CD4-positive, alpha-beta T cell (primary cell): Measurements from ENCODE around the gene DCUN1D3. TPM values are rescaled to one million over a fixed set of nuclear protein-coding genes. Genes with fewer than 3 reads are reported as not detected.
A peak's percentile ranks its signal among the peaks of the same experiment; 100 is the strongest.

Experiments used
- ATAC-seq: fragments of 200-7000 bp; cut with Tn5 transposase; one replicate; pipeline ENCODE4 v1.10.0; 2022; ENCODE audit warnings: mild to moderate bottlenecking; ENCODE audit not compliant: poor library complexity
- CTCF ChIA-PET: fragments of 350-600 bp; sonication (Branson Sonifier 250); formaldehyde crosslinking; loops from one replicate; lab custom pipeline; 2021; ENCODE audit warnings: antibody characterized with exemption, inconsistent platforms; lab: Charles Lee
- POLR2A ChIA-PET: fragments of 350-600 bp; sonication (Branson Sonifier 250); formaldehyde crosslinking; loops from one replicate; lab custom pipeline; 2021; ENCODE audit warnings: antibody characterized with exemption, inconsistent platforms; lab: Charles Lee
- DNase-seq, 14 experiments: peaks; one replicate each; pipeline ENCODE4 v3.0.0-alpha.2; 2013 to 2020; ENCODE audit warnings: mixed read lengths in 2 of 14
- H3K27ac ChIP-seq, 2 donors: one replicate each; pipeline versions ENCODE4 v1.5.1 to v1.7.0; 2013; ENCODE audit warnings: low read length in 2 of 2, low read depth in 1 of 2, mild to moderate bottlenecking in 1 of 2
- H3K27me3 ChIP-seq, 2 experiments: 1 replicate in 1 of 2; 2 replicates in 1 of 2; pipeline versions ENCODE4 v1.6.1 to v1.7.0; 2013; ENCODE audit warnings: low read length in 2 of 2, control low read depth in 1 of 2, mild to moderate bottlenecking in 1 of 2, moderate library complexity in 1 of 2; ENCODE audit not compliant: insufficient read depth in 2 of 2, control insufficient read depth in 1 of 2
- H3K36me3 ChIP-seq: one replicate; pipeline ENCODE4 v1.6.1; 2013; ENCODE audit warnings: low read length, control low read depth; ENCODE audit not compliant: insufficient read depth
- H3K4me1 ChIP-seq: one replicate; pipeline ENCODE4 v1.6.1; 2013; ENCODE audit warnings: low read length, control low read depth; ENCODE audit not compliant: insufficient read depth
- H3K4me3 ChIP-seq: one replicate; pipeline ENCODE4 v1.5.1; 2013; ENCODE audit warnings: mild to moderate bottlenecking, low read length, moderate library complexity
- H3K9me3 ChIP-seq, 2 experiments: 1 replicate in 1 of 2; 2 replicates in 1 of 2; pipeline versions ENCODE4 v1.6.1 to v1.7.0; 2013; ENCODE audit warnings: low read length in 2 of 2, mild to moderate bottlenecking in 2 of 2, control low read depth in 1 of 2, moderate library complexity in 1 of 2; ENCODE audit not compliant: control insufficient read depth in 1 of 2, insufficient read depth in 1 of 2
- H3K27ac Mint-ChIP-seq: one replicate; pipeline ENCODE4 v1.8.0; 2020; ENCODE audit warnings: mixed read lengths
- H3K27me3 Mint-ChIP-seq: one replicate; pipeline ENCODE4 v1.8.0; 2021; ENCODE audit warnings: mixed read lengths
- H3K36me3 Mint-ChIP-seq: one replicate; pipeline ENCODE4 v1.8.0; 2021; ENCODE audit warnings: low read depth, mixed read lengths
- H3K4me1 Mint-ChIP-seq: one replicate; pipeline ENCODE4 v1.8.0; 2021; ENCODE audit warnings: low read depth, mixed read lengths
- H3K4me3 Mint-ChIP-seq: one replicate; pipeline ENCODE4 v1.8.0; 2020; ENCODE audit warnings: mild to moderate bottlenecking, mixed read lengths
- H3K9me3 Mint-ChIP-seq: one replicate; pipeline ENCODE4 v1.8.0; 2020; ENCODE audit warnings: mixed read lengths
- intact Hi-C, 2 experiments: fragments of 100-400 bp; cut with DNase I in 1 of 2; cut with micrococcal nuclease in 1 of 2; formaldehyde crosslinking; loops; one replicate each; pipeline versions ENCODE4 v1.15.1 to v1.9.0; 2023 to 2025; cut with DNase I, micrococcal nuclease
- total RNA-seq, 174 experiments: library from RNA in 2 of 174; stranded (reverse) in 2 of 174; gene quantifications; one replicate each; pipeline ENCODE4 v1.2.3 and lab custom pipeline; 2021 to 2026
- TF ChIP-seq, protein P1 (sequence below): fragments of 200-600 bp; IDR thresholded peaks from one replicate; pipeline ENCODE4 v1.8.0; 2022; ENCODE audit warnings: antibody characterized with exemption, mild to moderate bottlenecking

DCUN1D3 gene
- total RNA-seq, 2 experiments from 2014 or later: 1.9 TPM

- Histone ChIP-seq H3K4me1 (peaks cover 27% of the 10 kb centered on the region), H3K27me3 (no peaks in the 10 kb centered on the region), H3K4me3 (no peak overlapping the region), H3K36me3 (peaks cover 14% of the 10 kb centered on the region), H3K27ac (no peak overlapping the region), H3K9me3 (no peaks in the 10 kb centered on the region)
- POLR2A ChIA-PET: interaction anchor here (1.1 kb wide), 1 partner anchor 91 kb away, joined by 3 read pairs; no protein-coding TSS in a partner anchor
- no peaks in the 10 kb centered on the region for H3K27me3 Mint-ChIP-seq
- DNase-seq (no peak), ATAC-seq (no peak)
- H3K27ac Mint-ChIP-seq: no peak overlapping the region
- peak overlapping the region; percentile 17 for H3K4me3 Mint-ChIP-seq
- TF ChIP-seq, protein P1, sequence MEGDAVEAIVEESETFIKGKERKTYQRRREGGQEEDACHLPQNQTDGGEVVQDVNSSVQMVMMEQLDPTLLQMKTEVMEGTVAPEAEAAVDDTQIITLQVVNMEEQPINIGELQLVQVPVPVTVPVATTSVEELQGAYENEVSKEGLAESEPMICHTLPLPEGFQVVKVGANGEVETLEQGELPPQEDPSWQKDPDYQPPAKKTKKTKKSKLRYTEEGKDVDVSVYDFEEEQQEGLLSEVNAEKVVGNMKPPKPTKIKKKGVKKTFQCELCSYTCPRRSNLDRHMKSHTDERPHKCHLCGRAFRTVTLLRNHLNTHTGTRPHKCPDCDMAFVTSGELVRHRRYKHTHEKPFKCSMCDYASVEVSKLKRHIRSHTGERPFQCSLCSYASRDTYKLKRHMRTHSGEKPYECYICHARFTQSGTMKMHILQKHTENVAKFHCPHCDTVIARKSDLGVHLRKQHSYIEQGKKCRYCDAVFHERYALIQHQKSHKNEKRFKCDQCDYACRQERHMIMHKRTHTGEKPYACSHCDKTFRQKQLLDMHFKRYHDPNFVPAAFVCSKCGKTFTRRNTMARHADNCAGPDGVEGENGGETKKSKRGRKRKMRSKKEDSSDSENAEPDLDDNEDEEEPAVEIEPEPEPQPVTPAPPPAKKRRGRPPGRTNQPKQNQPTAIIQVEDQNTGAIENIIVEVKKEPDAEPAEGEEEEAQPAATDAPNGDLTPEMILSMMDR: no peak
- peaks cover 58% of the 10 kb centered on the region for H3K4me1 Mint-ChIP-seq
- H3K9me3 Mint-ChIP-seq: no peaks in the 10 kb centered on the region
- CTCF ChIA-PET: interaction anchor here (2.9 kb wide), 1 partner anchor 23 kb away, joined by 11 read pairs; no protein-coding TSS in a partner anchor
- peaks cover 38% of the 10 kb centered on the region for H3K36me3 Mint-ChIP-seq
- intact Hi-C loops: loop anchor here in 1 of 2 experiments (2.0 kb wide), 1 partner anchor 23 kb away; no protein-coding TSS in a partner anchor
These were observed 2.2 kb downstream of the DCUN1D3 start for GRCh38 chr16:20897922-20898321.

GRCh38 chr16:20897253-20897897 lies 2.8 kb downstream of the DCUN1D3 start:
- no peak overlapping the region for H3K4me3 ChIP-seq
- no peak overlapping the region for H3K27ac Mint-ChIP-seq
- H3K27me3 ChIP-seq: no peaks in the 10 kb centered on the region
- H3K9me3 ChIP-seq: no peaks in the 10 kb centered on the region
- CTCF ChIA-PET: interaction anchor here (2.9 kb wide), 1 partner anchor 23 kb away, joined by 11 read pairs; no protein-coding TSS in a partner anchor
- intact Hi-C loops: no loop called here
- peaks cover 24% of the 10 kb centered on the region for H3K4me1 ChIP-seq
- no peak for ATAC-seq
- peaks cover 17% of the 10 kb centered on the region for H3K36me3 ChIP-seq
- no peaks in the 10 kb centered on the region for H3K27me3 Mint-ChIP-seq
- H3K9me3 Mint-ChIP-seq: no peaks in the 10 kb centered on the region
- peaks cover 43% of the 10 kb centered on the region for H3K36me3 Mint-ChIP-seq
- H3K27ac ChIP-seq: no peak overlapping the region
- DNase-seq: no peak
- POLR2A ChIA-PET: no interaction called here
- H3K4me1 Mint-ChIP-seq: peaks cover 53% of the 10 kb centered on the region
- TF ChIP-seq, protein P1: no peak
- peak overlapping the region; percentile 17 for H3K4me3 Mint-ChIP-seq

DNA sequence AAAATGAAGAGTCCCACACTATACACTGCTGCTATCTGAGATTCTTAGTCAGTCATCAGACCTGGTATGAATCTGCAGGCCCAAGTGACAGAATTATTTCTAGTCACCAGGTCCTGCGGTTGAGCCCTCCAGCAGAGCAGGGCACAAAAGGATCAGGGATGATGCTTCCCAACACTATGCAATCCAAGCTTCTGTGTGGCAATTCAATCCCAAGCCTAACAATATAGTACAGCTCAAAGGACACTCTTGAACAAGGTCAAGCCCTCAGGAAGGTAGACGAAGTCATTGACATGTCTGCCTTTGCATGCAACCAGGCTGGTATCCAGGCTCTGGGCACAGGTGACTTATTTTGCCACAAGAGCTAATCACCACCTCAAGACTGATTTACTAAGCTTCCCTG lies 5.8 kb downstream of the DCUN1D3 start:
- H3K4me1 Mint-ChIP-seq: peaks cover 29% of the 10 kb centered on the region
- no peaks in the 10 kb centered on the region for H3K9me3 Mint-ChIP-seq
- H3K27me3 Mint-ChIP-seq: no peaks in the 10 kb centered on the region
- Histone ChIP-seq H3K27me3 (no peaks in the 10 kb centered on the region), H3K4me3 (no peak overlapping the region), H3K36me3 (peaks cover 28% of the 10 kb centered on the region), H3K9me3 (no peaks in the 10 kb centered on the region), H3K27ac (no peak overlapping the region), H3K4me1 (peaks cover 6% of the 10 kb centered on the region)
- H3K4me3 Mint-ChIP-seq: no peak overlapping the region
- DNase-seq (no peak), ATAC-seq (no peak)
- peaks cover 43% of the 10 kb centered on the region for H3K36me3 Mint-ChIP-seq
- intact Hi-C loops: no loop called here
- ChIA-PET POLR2A (interaction anchor here (0.9 kb wide), 1 partner anchor 9 kb away, joined by 3 read pairs; no protein-coding TSS in a partner anchor), CTCF (no interaction called here)
- H3K27ac Mint-ChIP-seq: no peak overlapping the region
- TF ChIP-seq, protein P1: no peak
